ENCODE data around the gene BBOX1.
"Not testable (repeated sequence)": the region's sequence is repeated elsewhere in the genome, so short reads cannot be mapped to it uniquely, and the experiment has no call there.

Gene BBOX1

DNA sequence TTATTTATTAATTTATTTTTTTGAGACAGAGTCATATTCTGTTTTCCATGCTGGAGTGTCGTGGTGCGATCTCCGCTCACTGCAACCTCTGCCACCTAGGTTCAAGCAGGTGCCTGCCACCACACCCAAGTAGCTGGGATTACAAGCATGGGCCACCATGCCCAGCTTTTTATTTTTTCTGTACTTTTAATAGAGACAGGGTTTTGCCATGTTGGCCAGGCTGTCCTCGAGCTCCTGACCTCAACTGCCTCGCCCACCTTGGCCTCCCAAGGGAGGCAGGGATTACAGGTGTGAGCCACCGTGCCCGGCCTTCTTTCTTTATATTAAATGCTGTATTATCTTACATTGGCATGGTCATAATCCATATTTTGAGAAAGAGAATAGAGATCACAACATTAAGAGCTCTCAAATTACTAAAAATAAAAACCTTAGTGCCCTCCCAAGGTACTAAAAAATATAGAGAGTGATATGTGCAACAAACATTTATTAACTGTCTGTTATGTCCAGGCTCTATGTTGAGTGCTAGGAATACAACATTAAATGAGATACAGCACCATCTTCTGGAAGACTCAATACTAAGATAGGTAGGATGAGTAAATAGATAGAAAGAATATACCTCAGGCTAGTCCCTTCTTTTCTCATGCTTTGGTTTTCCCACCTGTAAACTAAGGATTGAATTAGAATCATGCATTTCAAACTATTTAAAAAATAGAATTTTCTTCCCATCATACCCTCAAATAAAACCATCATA, 84.1 kb downstream of the BBOX1 start:
- TF ChIP-seq, protein P1, sequence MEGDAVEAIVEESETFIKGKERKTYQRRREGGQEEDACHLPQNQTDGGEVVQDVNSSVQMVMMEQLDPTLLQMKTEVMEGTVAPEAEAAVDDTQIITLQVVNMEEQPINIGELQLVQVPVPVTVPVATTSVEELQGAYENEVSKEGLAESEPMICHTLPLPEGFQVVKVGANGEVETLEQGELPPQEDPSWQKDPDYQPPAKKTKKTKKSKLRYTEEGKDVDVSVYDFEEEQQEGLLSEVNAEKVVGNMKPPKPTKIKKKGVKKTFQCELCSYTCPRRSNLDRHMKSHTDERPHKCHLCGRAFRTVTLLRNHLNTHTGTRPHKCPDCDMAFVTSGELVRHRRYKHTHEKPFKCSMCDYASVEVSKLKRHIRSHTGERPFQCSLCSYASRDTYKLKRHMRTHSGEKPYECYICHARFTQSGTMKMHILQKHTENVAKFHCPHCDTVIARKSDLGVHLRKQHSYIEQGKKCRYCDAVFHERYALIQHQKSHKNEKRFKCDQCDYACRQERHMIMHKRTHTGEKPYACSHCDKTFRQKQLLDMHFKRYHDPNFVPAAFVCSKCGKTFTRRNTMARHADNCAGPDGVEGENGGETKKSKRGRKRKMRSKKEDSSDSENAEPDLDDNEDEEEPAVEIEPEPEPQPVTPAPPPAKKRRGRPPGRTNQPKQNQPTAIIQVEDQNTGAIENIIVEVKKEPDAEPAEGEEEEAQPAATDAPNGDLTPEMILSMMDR (IDR thresholded peaks at IDR 0.05), result no peak
- no peak for TF ChIP-seq ZFX (IDR thresholded peaks at IDR 0.05; ENCODE audit: borderline replicate concordance)

GRCh38 chr11:27129686-27130085, 89.1 kb downstream of the BBOX1 start:
- no peak overlapping the region for H3K27ac ChIP-seq
- no peak for TF ChIP-seq ZFX (IDR thresholded peaks at IDR 0.05; ENCODE audit: borderline replicate concordance)
- TF ChIP-seq, protein P1 (IDR thresholded peaks at IDR 0.05), result no peak

More for the DNA sequence above, 84.1 kb downstream of the BBOX1 start:
- H3K27ac ChIP-seq, result no peak overlapping the region

GRCh38 chr11:27130806-27131205, 90.2 kb downstream of the BBOX1 start:
- no peak for TF ChIP-seq ZFX (IDR thresholded peaks at IDR 0.05; ENCODE audit: borderline replicate concordance)
- TF ChIP-seq, protein P1 (IDR thresholded peaks at IDR 0.05), result no peak
- H3K27ac ChIP-seq, result no peak overlapping the region

DNA sequence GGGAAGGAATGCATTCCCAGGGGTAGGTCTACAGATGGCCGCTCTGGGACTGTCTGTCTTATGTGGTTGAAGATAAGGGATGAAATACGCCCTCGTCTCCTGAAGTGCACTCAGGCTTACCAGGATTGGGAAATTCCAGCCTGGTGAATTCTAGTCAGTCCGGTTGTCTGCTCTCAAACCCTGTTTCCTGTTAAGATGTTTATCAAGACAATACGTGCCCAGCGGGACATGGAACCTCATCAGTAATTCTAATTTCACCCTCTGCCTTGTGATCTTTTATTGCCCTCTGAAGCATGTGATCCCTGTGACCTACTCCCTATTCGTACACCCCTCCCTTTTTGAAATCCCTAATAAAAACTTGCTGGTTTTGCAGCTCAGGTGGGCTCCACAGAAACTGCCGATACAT, 95.3 kb downstream of the BBOX1 start:
- not testable (repeated sequence) for H3K27ac ChIP-seq

DNA sequence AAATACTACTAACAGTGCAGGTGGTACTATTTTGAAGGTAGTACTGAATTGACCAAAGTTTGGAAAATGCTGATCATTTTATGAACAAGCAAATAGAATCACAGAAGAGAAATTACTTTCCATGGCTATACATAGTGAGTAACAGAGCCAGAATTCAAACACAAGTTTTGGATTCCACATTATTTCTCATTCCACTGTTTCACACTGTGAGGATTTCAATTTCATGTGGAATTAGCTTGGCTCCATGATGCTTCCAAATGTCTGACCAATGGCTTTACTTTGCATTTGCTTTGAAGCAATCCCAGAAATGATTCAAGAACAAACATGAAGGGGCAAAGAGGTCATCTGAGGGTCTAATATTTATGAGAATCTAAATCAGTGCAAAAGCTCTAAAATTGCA, 98.1 kb downstream of the BBOX1 start:
- no peak overlapping the region for H3K27ac ChIP-seq
- TF ChIP-seq, protein P1 (IDR thresholded peaks at IDR 0.05), result no peak
- TF ChIP-seq ZFX (IDR thresholded peaks at IDR 0.05; ENCODE audit: borderline replicate concordance), result no peak

DNA sequence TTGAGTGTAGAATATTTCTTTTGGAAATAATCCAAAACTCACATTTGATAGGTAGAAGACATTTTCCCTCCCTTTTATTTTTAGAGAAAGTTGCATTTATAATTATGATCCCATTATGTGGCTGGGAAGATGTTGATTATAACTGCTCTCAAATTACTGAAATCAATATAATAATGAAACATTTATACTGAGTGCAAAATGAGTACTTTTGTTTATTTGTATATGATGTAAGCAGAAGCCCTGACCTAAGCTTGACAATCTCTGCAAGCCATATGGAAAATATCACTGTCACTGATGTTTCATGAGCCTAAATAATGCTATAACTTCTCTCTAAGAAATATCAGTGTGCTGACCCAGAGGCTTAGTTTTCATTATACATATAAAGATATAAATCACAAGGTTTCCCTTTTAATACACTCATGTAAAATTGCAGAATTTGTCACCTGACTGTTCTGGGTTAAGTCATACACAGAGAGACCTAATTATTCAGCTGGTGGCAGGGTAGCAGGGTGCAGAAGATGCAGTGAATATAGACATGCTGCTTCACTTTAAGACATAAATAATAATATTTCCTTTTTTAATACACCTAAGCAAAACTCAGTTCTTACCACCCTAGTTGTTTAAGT, 99.2 kb downstream of the BBOX1 start:
- TF ChIP-seq ZFX (IDR thresholded peaks at IDR 0.05; ENCODE audit: borderline replicate concordance), result no peak
- TF ChIP-seq, protein P1 (IDR thresholded peaks at IDR 0.05), result no peak
- H3K27ac ChIP-seq, result no peak overlapping the region

- TF ChIP-seq, protein P1 (IDR thresholded peaks at IDR 0.05), result no peak
- TF ChIP-seq ZFX (IDR thresholded peaks at IDR 0.05; ENCODE audit: borderline replicate concordance), result no peak
- no peak overlapping the region for H3K27ac ChIP-seq
Measured at GRCh38 chr11:27141576-27141975, 101.0 kb downstream of the BBOX1 start.
